DOHH2 (cell line): Measurements from ENCODE around the gene PASK.

ENCODE experiments used
- H3F3A ChIP-seq: fragments of 200-600 bp; sonication (generic), shearing (Covaris generic); 2 replicates; pipeline ENCODE4 v1.6.0; 2016; ENCODE audit warnings: antibody characterized with exemption, mild to moderate bottlenecking; ENCODE audit not compliant: control insufficient read depth, insufficient read depth
- H3K27ac ChIP-seq: fragments of 200-600 bp; sonication (generic); 2 replicates; pipeline ENCODE4 v1.5.1; 2014; ENCODE audit warnings: low read depth, mild to moderate bottlenecking, low read length, moderate library complexity
- H3K27me3 ChIP-seq: fragments of 200-600 bp; sonication (generic); 2 replicates; pipeline ENCODE4 v1.6.1; 2014; ENCODE audit warnings: mild to moderate bottlenecking, low read length, mixed read lengths; ENCODE audit not compliant: control insufficient read depth
- H3K36me3 ChIP-seq: fragments of 200-600 bp; sonication (generic); 2 replicates; pipeline ENCODE4 v1.6.1; 2014; ENCODE audit warnings: mild to moderate bottlenecking, low read length, moderate library complexity, mixed read lengths; ENCODE audit not compliant: control insufficient read depth
- H3K4me1 ChIP-seq: fragments of 200-600 bp; sonication (generic); 2 replicates; pipeline ENCODE4 v1.6.1; 2014; ENCODE audit warnings: mild to moderate bottlenecking, low read length, mixed read lengths; ENCODE audit not compliant: control insufficient read depth
- H3K4me2 ChIP-seq: fragments of 200-600 bp; sonication (generic); 2 replicates; pipeline ENCODE4 v1.6.0; 2014; ENCODE audit warnings: mild to moderate bottlenecking, low read length, moderate library complexity
- H3K4me3 ChIP-seq: fragments of 200-600 bp; sonication (generic); 2 replicates; pipeline ENCODE4 v1.5.1; 2014; ENCODE audit warnings: mild to moderate bottlenecking, low read length, mixed read lengths
- H3K79me2 ChIP-seq: fragments of 200-600 bp; sonication (generic); 2 replicates; pipeline ENCODE4 v1.6.1; 2014; ENCODE audit warnings: mild to moderate bottlenecking, low read length, mixed read lengths; ENCODE audit not compliant: control insufficient read depth
- H3K9me2 ChIP-seq: fragments of 200-600 bp; sonication (generic); replicated peaks from 2 replicates; pipeline ENCODE4 v1.6.1; 2014; ENCODE audit warnings: mild to moderate bottlenecking, low read length, mixed read lengths; ENCODE audit not compliant: control insufficient read depth
- H3K9me3 ChIP-seq: fragments of 200-600 bp; sonication (generic); 2 replicates; pipeline ENCODE4 v1.6.1; 2014; ENCODE audit warnings: antibody characterized with exemption, low read length, mixed read lengths; ENCODE audit not compliant: control insufficient read depth, insufficient read depth
- H4K20me1 ChIP-seq: fragments of 200-600 bp; sonication (generic); 2 replicates; pipeline ENCODE4 v1.6.0; 2014; ENCODE audit warnings: low read depth, mild to moderate bottlenecking, antibody characterized with exemption, low read length, moderate library complexity; ENCODE audit not compliant: control insufficient read depth, insufficient read depth
- CTCF ChIP-seq: fragments of 200-600 bp; sonication (generic); IDR thresholded peaks from one replicate; pipeline ENCODE4 v1.5.1; 2014; ENCODE audit warnings: antibody characterized with exemption, mild to moderate bottlenecking, low read depth, low read length; ENCODE audit not compliant: poor library complexity, severe bottlenecking
- EZH2phosphoT487 ChIP-seq: fragments of 200-600 bp; sonication (generic); IDR thresholded peaks from 2 replicates; pipeline ENCODE4 v1.6.1; 2017; ENCODE audit warnings: borderline replicate concordance, mild to moderate bottlenecking, antibody characterized with exemption, low read length, moderate library complexity, mixed read lengths

PASK gene

GRCh38 chr2:241183221-241183620 is 33.9 kb upstream of the PASK start:
- H3K4me3 ChIP-seq = no peak overlapping the region
- peaks cover 6% of the 10 kb centered on the region for H3K4me1 ChIP-seq

GRCh38 chr2:241182531-241183133 is 33.4 kb upstream of the PASK start:
- no peaks in the 10 kb centered on the region for H3K9me2 ChIP-seq
- H3K27ac ChIP-seq = no peak overlapping the region
- TF ChIP-seq EZH2phosphoT487 (no peak), CTCF (no peak)
- H3F3A ChIP-seq = no peaks in the 10 kb centered on the region
- no peak overlapping the region for H3K4me3 ChIP-seq
- no peaks in the 10 kb centered on the region for H3K79me2 ChIP-seq
- peaks cover 16% of the 10 kb centered on the region; the same call in 1 of the 2 replicates for H3K36me3 ChIP-seq
- no peak overlapping the region for H3K4me2 ChIP-seq
- no peaks in the 10 kb centered on the region for H4K20me1 ChIP-seq
- no peaks in the 10 kb centered on the region for H3K27me3 ChIP-seq
- H3K9me3 ChIP-seq = no peaks in the 10 kb centered on the region
- peaks cover under 1% of the 10 kb centered on the region for H3K4me1 ChIP-seq

More at GRCh38 chr2:241183221-241183620, 33.9 kb upstream of the PASK start:
- Histone ChIP-seq H3K27me3 (peaks cover 3% of the 10 kb centered on the region; the same call in 1 of the 2 replicates), H3K79me2 (no peaks in the 10 kb centered on the region), H3K4me2 (no peak overlapping the region), H3K36me3 (peaks cover 16% of the 10 kb centered on the region; the same call in 1 of the 2 replicates), H4K20me1 (no peaks in the 10 kb centered on the region), H3K9me2 (no peaks in the 10 kb centered on the region), H3F3A (no peaks in the 10 kb centered on the region), H3K27ac (no peak overlapping the region), H3K9me3 (no peaks in the 10 kb centered on the region)
- TF ChIP-seq EZH2phosphoT487 (no peak), CTCF (no peak)

GRCh38 chr2:241182126-241182525 is 32.9 kb upstream of the PASK start:
- TF ChIP-seq EZH2phosphoT487 (no peak), CTCF (no peak)
- Histone ChIP-seq H3K4me3 (no peak overlapping the region), H3K36me3 (peaks cover 16% of the 10 kb centered on the region; the same call in 1 of the 2 replicates), H3K27me3 (no peaks in the 10 kb centered on the region), H3K9me3 (no peaks in the 10 kb centered on the region), H4K20me1 (no peaks in the 10 kb centered on the region), H3K27ac (no peak overlapping the region), H3K9me2 (no peaks in the 10 kb centered on the region), H3K79me2 (no peaks in the 10 kb centered on the region), H3K4me1 (no peaks in the 10 kb centered on the region), H3K4me2 (no peak overlapping the region), H3F3A (no peaks in the 10 kb centered on the region)
